GM12878 (cell line): ENCODE results near the gene CCDC3. TPM values are rescaled to one million over a fixed set of nuclear protein-coding genes. Genes with fewer than 3 reads are reported as not detected.

Experiments used
- ATAC-seq: fragments of 200-7000 bp; cut with Tn5 transposase; 3 replicates; pipeline ENCODE4 v1.9.1; 2020; ENCODE audit warnings: mild to moderate bottlenecking, moderate library complexity
- BruUV-seq: library from RNA; stranded (reverse); fragments of 400-500 nt; replicated peaks from 2 replicates; lab custom pipeline; 2021; lab: Mats Ljungman, UMichigan
- CTCF ChIA-PET: fragments of 300-600 bp; sonication (Branson Sonifier 250); formaldehyde crosslinking; extraction: SDS; loops from one replicate; lab custom pipeline; 2021; ENCODE audit warnings: inconsistent platforms; lab: Yijun Ruan, JAX
- POLR2A ChIA-PET: fragments of 350-600 bp; formaldehyde crosslinking; extraction: SDS; loops from one replicate; lab custom pipeline; 2021; ENCODE audit warnings: inconsistent platforms; lab: Charles Lee
- RAD21 ChIA-PET: fragments of 300-600 bp; sonication (Branson Sonifier 250); formaldehyde crosslinking; loops from one replicate; lab custom pipeline; 2023; ENCODE audit warnings: antibody characterized with exemption; ENCODE audit not compliant: unreplicated experiment; lab: Charles Lee
- SMC1A ChIA-PET: fragments of 300-600 bp; sonication (Branson Sonifier 250); formaldehyde crosslinking; loops from one replicate; lab custom pipeline; 2023; ENCODE audit not compliant: unreplicated experiment, uncharacterized antibody; lab: Charles Lee
- DNase-seq: peaks from one replicate; pipeline ENCODE4 v3.0.0-alpha.2; 2011; ENCODE audit warnings: low read depth, low spot score
- FAIRE-seq: peaks from 3 replicates; lab custom pipeline; 2011; peaks lifted over from hg19 to GRCh38; lab: Jason Lieb, UNC
- H2AFZ ChIP-seq: 2 replicates; pipeline ENCODE4 v1.6.0; 2011; ENCODE audit warnings: low read depth, low read length, control low read depth; ENCODE audit not compliant: control insufficient read depth
- H3K27ac ChIP-seq: 2 replicates; pipeline ENCODE4 v1.5.1; 2011; ENCODE audit warnings: control low read depth; ENCODE audit not compliant: control insufficient read depth, insufficient read depth
- H3K27me3 ChIP-seq, 2 experiments: replicated peaks in 1 of 2; 2 replicates each; pipeline versions ENCODE4 v1.6.0 to v1.6.1; 2011; ENCODE audit warnings: low read length in 1 of 2; ENCODE audit not compliant: control insufficient read depth in 2 of 2, insufficient read depth in 2 of 2
- H3K36me3 ChIP-seq, 2 experiments: 2 replicates each; pipeline ENCODE4 v1.5.1; 2011; ENCODE audit warnings: low read length in 1 of 2; ENCODE audit not compliant: control insufficient read depth in 2 of 2, insufficient read depth in 2 of 2
- H3K4me1 ChIP-seq: 2 replicates; pipeline ENCODE4 v1.6.1; 2011; ENCODE audit warnings: mild to moderate bottlenecking, low read length, moderate library complexity, mixed read lengths; ENCODE audit not compliant: control insufficient read depth, insufficient read depth
- H3K4me2 ChIP-seq: 2 replicates; pipeline ENCODE4 v1.6.0; 2011; ENCODE audit warnings: control low read depth; ENCODE audit not compliant: control insufficient read depth, insufficient read depth
- H3K4me3 ChIP-seq: fragments of 200-600 bp; sonication (generic); 2 replicates; pipeline ENCODE4 v1.5.1; 2016
- H3K79me2 ChIP-seq: 2 replicates; pipeline ENCODE4 v1.6.0; 2011; ENCODE audit warnings: low read length; ENCODE audit not compliant: control insufficient read depth, insufficient read depth
- H3K9ac ChIP-seq: 2 replicates; pipeline ENCODE4 v1.8.0; 2011; ENCODE audit warnings: low read length, control low read depth, mixed read lengths; ENCODE audit not compliant: control insufficient read depth, insufficient read depth
- H3K9me3 ChIP-seq: replicated peaks from 3 replicates; pipeline ENCODE4 v1.5.1; 2011; ENCODE audit warnings: mild to moderate bottlenecking, low read length; ENCODE audit not compliant: control insufficient read depth, insufficient read depth
- H4K20me1 ChIP-seq: 2 replicates; pipeline ENCODE4 v1.6.0; 2011; ENCODE audit not compliant: control insufficient read depth, insufficient read depth
- TAF1 ChIP-seq: IDR thresholded peaks from 2 replicates; pipeline ENCODE4 v1.6.1; 2011; ENCODE audit warnings: mild to moderate bottlenecking, low read depth, low read length, borderline replicate concordance
- TARDBP ChIP-seq: IDR thresholded peaks from 2 replicates; pipeline ENCODE4 v1.6.1; 2016; ENCODE audit warnings: borderline replicate concordance
- WGBS: methylation state at CpG from one replicate; pipeline ENCODE4 v1.1.6; 2016; ENCODE audit warnings: low lambda C conversion rate; ENCODE audit not compliant: insufficient replicate concordance, insufficient coverage; ENCODE audit errors: missing lambda C conversion rate; 5-methylcytosine and 5-hydroxymethylcytosine counted together
- in situ Hi-C: fragments of 300-500 bp; cut with MboI; formaldehyde crosslinking; loops from 9 replicates; pipeline ENCODE4 v1.14.3; 2018; ENCODE audit warnings: mixed read lengths
- intact Hi-C: fragments of 100-400 bp; cut with micrococcal nuclease; formaldehyde crosslinking; loops from one replicate; pipeline ENCODE4 v1.14.2; 2022; ENCODE audit not compliant: unreplicated experiment
- polyA plus RNA-seq, 11 experiments: library from polyadenylated mRNA; depleted of rRNA in 4 of 11; unstranded in 6 of 11; stranded (reverse) in 5 of 11; fragments of >200 nt; fragmentation: Nextera tagmentation in 4 of 11; fragmentation: Illumina TruSeq in 1 of 11; extraction: Ambion mirVana in 4 of 11; extraction: Trizol in 1 of 11; gene quantifications; 1 replicate in 1 of 11; 2 replicates in 10 of 11; pipeline versions ENCODE4 v1.2.1 to v1.2.3, GENCODE V29; 2011 to 2016; ENCODE audit warnings: inconsistent platforms in 2 of 11, missing spikeins in 2 of 11, low read depth in 1 of 11
- total RNA-seq, 4 experiments: library from RNA; depleted of rRNA in 3 of 4; stranded (reverse); fragments of >200 nt in 3 of 4; fragmentation: Illumina TruSeq in 1 of 4; extraction: Trizol in 1 of 4; gene quantifications; 2 replicates each; pipeline versions ENCODE4 v1.2.1 to v1.2.3, GENCODE V29; 2013 to 2021

Gene CCDC3
- total and polyA plus RNA-seq, 10 of the 15 experiments (the other 5 are each of a cell fraction or from before 2014, with no cell fraction given): 0.08 TPM; not detected in 9

DNA sequence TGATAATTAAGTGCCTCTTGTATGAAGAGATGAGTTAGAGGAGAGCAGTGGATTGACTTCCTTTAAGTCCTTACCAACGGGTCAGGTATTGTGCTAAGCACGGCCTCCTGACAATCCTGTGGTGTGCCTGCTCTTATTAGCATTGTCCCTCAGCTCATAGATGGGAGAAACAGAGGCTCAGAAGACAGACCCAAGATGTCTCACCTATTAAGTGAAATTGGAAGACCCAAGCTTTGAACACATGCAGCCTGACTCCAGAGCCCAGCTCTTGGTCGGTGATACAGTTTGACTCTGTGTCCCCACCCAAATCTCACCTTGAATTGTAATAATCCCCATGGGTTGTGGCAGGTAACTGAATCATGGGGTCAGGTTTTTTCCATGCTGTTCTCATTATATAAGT, 53.8 kb downstream of the CCDC3 start:
- CTCF ChIA-PET: no interaction called here
- 33% methylated on average over 3 of the region's 3 CpGs for WGBS

DNA sequence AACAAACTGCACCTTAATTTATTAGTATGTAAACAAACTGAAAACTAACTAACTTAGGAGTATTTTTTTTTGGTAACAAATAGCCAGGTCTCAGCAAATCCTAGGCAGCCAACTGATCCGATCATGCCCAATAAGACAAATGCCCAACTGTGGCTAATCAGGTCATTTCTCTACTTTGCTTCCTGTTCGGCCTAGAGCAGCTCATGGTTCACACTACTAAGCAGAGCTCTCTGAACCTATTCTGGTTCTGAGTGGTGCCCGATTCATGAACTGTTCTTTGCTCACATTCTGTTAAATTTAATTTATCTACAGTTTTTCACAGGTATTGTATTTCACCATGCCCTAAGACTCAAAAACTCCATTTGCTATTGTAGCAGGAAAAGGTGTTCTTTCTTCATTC, 55.1 kb downstream of the CCDC3 start:
- Histone ChIP-seq H3K9me3 (no peaks in the 10 kb centered on the region), H3K27me3 (no peaks in the 10 kb centered on the region), H3K36me3 (no peaks in the 10 kb centered on the region), H2AFZ (no peak overlapping the region), H3K27ac (no peak overlapping the region), H3K4me1 (no peaks in the 10 kb centered on the region), H3K79me2 (no peaks in the 10 kb centered on the region), H3K4me3 (no peak overlapping the region), H3K9ac (no peak overlapping the region), H3K4me2 (no peak overlapping the region), H4K20me1 (no peaks in the 10 kb centered on the region)
- no peak for DNase-seq
- FAIRE-seq: no peak
- peak; percentile 53 for ATAC-seq
- intact Hi-C loops: no loop called here
- no TSS peak for BruUV-seq
- TF ChIP-seq TAF1: no peak
- ChIA-PET CTCF (no interaction called here), POLR2A (no interaction called here), RAD21 (no interaction called here), SMC1A (no interaction called here)
- in situ Hi-C loops: no loop called here
- whole genome bisulfite sequencing: 2% methylated on average over 3 of the region's 3 CpGs

More for the DNA sequence above, 53.8 kb downstream of the CCDC3 start:
- ChIA-PET POLR2A (no interaction called here), RAD21 (interaction anchor here (0.6 kb wide), 1 partner anchor 162 kb away, joined by 3 read pairs; no protein-coding TSS in a partner anchor), SMC1A (no interaction called here)
- H3K27me3 ChIP-seq: no peaks in the 10 kb centered on the region
- no peaks in the 10 kb centered on the region for H4K20me1 ChIP-seq
- no peak overlapping the region for H3K4me2 ChIP-seq
- no peak overlapping the region for H3K27ac ChIP-seq
- no peak for FAIRE-seq
- no peak overlapping the region for H3K4me3 ChIP-seq
- H3K36me3 ChIP-seq: no peaks in the 10 kb centered on the region
- intact Hi-C loops (no loop called here), in situ Hi-C loops (no loop called here)
- DNase-seq: no peak
- no peak overlapping the region for H2AFZ ChIP-seq
- no peaks in the 10 kb centered on the region for H3K79me2 ChIP-seq
- no peak for ATAC-seq
- no peak overlapping the region for H3K9ac ChIP-seq
- no peak for TF ChIP-seq TARDBP
- no TSS peak for BruUV-seq
- no peaks in the 10 kb centered on the region for H3K4me1 ChIP-seq
- peaks cover 1% of the 10 kb centered on the region; the same call in 1 of the 3 replicates for H3K9me3 ChIP-seq
